ENCODE results near the gene OVOL3. TPM values are rescaled to one million over a fixed set of nuclear protein-coding genes. Genes with fewer than 3 reads are reported as not detected.

OVOL3 gene
- total and polyA plus RNA-seq, 8 donors, result 0.27 to 0.34 TPM; not detected in 6

DNA sequence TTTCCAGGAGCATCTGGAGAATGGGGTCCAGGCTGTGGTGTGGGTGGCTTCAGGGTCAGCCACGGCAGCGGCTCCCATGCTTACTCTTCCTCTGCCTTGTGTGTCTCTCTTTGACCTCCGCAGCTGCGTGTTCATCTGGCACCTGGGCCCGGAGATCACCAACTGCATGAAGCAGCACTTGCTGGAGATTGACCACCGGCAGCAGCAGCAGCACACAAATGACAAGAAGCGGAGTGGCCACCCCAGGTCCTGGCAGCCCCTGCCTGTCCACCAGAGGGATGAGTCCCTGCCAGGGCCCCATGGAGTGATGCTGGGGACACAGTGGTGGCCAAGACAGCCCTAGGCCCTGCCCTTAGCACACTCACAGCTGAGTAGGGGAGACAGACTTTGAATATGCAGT lies 18.4 kb upstream of the OVOL3 start:
- H3K27me3 ChIP-seq, result no peaks in the 10 kb centered on the region
- H3K4me1 ChIP-seq, result no peaks in the 10 kb centered on the region
- ATAC-seq (no peak), DNase-seq (no peak)
- TF ChIP-seq, protein P1, sequence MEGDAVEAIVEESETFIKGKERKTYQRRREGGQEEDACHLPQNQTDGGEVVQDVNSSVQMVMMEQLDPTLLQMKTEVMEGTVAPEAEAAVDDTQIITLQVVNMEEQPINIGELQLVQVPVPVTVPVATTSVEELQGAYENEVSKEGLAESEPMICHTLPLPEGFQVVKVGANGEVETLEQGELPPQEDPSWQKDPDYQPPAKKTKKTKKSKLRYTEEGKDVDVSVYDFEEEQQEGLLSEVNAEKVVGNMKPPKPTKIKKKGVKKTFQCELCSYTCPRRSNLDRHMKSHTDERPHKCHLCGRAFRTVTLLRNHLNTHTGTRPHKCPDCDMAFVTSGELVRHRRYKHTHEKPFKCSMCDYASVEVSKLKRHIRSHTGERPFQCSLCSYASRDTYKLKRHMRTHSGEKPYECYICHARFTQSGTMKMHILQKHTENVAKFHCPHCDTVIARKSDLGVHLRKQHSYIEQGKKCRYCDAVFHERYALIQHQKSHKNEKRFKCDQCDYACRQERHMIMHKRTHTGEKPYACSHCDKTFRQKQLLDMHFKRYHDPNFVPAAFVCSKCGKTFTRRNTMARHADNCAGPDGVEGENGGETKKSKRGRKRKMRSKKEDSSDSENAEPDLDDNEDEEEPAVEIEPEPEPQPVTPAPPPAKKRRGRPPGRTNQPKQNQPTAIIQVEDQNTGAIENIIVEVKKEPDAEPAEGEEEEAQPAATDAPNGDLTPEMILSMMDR (IDR thresholded peaks at IDR 0.05), result no peak
- no peak overlapping the region for H3K4me3 ChIP-seq
- intact Hi-C loops (cut with DNase I), result no loop called here
- peaks cover 0 to 38% of the 10 kb centered on the region in 2 donors for H3K36me3 ChIP-seq
- no peaks in the 10 kb centered on the region for H3K9me3 ChIP-seq
- no peak overlapping the region for H3K27ac ChIP-seq

DNA sequence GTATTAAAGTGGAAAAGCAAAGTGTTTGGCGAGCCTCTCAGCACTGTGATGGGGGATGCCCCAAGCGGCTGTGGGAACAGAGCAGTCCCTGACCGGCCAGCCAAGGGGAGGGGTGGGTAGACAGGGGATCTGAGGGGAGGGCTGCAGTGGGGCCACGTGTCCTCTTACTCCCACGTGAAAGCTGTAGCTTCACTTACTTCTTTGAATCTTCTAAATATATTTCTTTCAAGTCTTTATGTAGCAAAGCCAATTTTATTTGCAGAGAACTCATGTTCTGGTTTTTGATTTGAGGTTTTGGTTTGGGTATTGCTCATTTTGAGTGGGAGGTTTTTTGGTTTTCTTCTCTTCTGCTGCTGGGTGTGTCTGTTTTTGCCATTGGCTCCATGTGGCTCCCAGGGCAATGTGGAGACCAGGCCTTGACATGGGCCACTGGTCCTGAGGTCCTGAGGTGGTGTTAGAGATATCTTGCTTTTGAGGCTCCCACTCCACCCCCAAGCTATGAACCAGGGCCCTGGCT lies 17.7 kb upstream of the OVOL3 start:
- H3K27me3 ChIP-seq, result no peaks in the 10 kb centered on the region
- no peaks in the 10 kb centered on the region for H3K9me3 ChIP-seq
- peaks cover 0 to 37% of the 10 kb centered on the region in 2 donors for H3K36me3 ChIP-seq
- TF ChIP-seq, protein P1 (IDR thresholded peaks at IDR 0.05), result no peak
- ATAC-seq, result no peak
- no peak for DNase-seq
- no peak overlapping the region for H3K27ac ChIP-seq
- no peaks in the 10 kb centered on the region for H3K4me1 ChIP-seq
- H3K4me3 ChIP-seq, result no peak overlapping the region
- intact Hi-C loops (cut with DNase I), result no loop called here

DNA sequence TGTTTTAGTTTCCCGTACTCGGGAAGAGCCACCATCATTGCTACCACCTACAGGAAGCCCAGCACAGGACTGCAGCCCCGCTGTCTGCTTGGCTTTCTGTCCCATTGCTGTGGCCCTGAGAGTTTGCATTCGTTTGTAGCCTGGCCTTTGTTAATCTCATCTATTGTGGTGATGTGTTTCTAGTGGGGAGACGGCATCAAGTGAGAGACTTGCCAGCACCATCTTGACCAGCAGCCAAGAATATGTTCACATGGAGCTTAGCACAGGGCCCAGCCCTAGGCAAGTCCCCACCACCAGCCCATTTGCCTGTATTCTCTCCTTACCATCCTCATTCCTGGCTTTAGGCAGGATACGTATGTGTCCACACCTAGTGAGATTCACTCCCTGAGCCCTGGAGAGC lies 17.3 kb upstream of the OVOL3 start:
- Histone ChIP-seq H3K9me3 (no peaks in the 10 kb centered on the region), H3K27me3 (no peaks in the 10 kb centered on the region), H3K27ac (no peak overlapping the region), H3K4me3 (no peak overlapping the region), H3K36me3 (peaks cover 0 to 32% of the 10 kb centered on the region in 2 donors), H3K4me1 (no peaks in the 10 kb centered on the region)
- ATAC-seq (no peak), DNase-seq (no peak)
- intact Hi-C loops (cut with DNase I), result no loop called here
- TF ChIP-seq, protein P1 (IDR thresholded peaks at IDR 0.05), result no peak

DNA sequence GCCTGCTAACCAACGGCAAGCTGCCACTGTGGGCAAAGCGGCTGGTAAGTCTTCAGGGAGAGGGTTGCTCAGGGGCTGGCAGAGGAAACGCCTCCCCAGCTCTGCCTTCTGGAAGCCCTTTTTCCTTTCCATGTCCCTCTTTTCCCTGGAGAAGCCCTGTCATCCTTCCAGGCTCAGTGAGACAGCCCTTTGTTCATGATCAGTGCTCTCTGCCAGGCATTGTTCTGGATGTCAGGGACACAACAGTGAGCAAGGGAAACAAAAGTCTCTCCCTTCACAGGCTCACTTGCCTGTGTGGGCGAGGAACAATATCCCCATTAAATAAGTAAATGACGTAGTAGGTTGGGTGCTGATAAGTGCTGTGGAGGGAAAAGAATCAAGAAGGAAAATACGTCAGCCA lies 13.9 kb upstream of the OVOL3 start:
- TF ChIP-seq, protein P1 (IDR thresholded peaks at IDR 0.05), result no peak
- H3K27ac ChIP-seq, result no peak overlapping the region
- DNase-seq, result no peak
- no peak overlapping the region for H3K4me3 ChIP-seq
- H3K27me3 ChIP-seq, result no peaks in the 10 kb centered on the region
- no peaks in the 10 kb centered on the region for H3K4me1 ChIP-seq
- H3K36me3 ChIP-seq, result peaks cover 0 to 28% of the 10 kb centered on the region in 2 donors
- no peaks in the 10 kb centered on the region for H3K9me3 ChIP-seq
- no peak for ATAC-seq
- intact Hi-C loops (cut with DNase I), result no loop called here

DNA sequence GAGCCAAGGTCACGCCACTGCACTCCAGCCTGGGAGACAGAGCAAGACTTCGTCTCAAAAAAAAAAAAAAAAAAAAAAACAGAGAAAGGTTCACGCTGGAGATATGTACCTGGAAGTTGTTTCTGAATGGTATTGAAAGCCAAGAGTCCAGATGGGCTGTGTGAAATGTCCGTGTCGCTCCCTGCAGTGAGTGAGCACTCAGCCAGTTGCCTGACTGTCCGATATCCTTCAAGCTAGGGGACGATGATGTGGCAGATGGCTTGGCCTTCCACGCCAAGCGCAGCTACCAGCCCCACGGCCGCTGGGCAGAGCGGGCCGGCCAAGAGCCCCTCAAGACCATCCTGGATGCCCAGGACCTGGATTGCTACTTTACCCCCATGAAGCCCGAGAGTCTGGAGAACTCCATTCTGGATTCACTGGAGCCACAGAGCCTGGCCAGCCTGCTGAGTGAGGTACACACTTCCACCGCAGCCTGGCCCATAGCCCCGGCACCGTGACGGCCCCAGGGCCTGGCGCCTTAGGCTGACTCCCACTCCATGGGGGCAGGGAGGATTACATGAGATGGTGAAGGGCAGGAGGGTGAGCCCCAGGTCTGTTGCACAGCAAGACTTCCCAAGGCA lies 11.7 kb upstream of the OVOL3 start:
- DNase-seq, result no peak
- TF ChIP-seq, protein P1 (IDR thresholded peaks at IDR 0.05), result no peak
- Histone ChIP-seq H3K27ac (no peak overlapping the region), H3K4me1 (no peaks in the 10 kb centered on the region), H3K4me3 (no peak overlapping the region), H3K36me3 (peaks cover 0 to 50% of the 10 kb centered on the region in 2 donors), H3K9me3 (no peaks in the 10 kb centered on the region), H3K27me3 (no peaks in the 10 kb centered on the region)
- ATAC-seq, result no peak
- intact Hi-C loops (cut with DNase I), result no loop called here

All from left lung (tissue), 10 donors.